ENCODE data around the gene STIM2.
A peak's percentile ranks its signal among the peaks of the same experiment; 100 is the strongest.

Gene STIM2

DNA sequence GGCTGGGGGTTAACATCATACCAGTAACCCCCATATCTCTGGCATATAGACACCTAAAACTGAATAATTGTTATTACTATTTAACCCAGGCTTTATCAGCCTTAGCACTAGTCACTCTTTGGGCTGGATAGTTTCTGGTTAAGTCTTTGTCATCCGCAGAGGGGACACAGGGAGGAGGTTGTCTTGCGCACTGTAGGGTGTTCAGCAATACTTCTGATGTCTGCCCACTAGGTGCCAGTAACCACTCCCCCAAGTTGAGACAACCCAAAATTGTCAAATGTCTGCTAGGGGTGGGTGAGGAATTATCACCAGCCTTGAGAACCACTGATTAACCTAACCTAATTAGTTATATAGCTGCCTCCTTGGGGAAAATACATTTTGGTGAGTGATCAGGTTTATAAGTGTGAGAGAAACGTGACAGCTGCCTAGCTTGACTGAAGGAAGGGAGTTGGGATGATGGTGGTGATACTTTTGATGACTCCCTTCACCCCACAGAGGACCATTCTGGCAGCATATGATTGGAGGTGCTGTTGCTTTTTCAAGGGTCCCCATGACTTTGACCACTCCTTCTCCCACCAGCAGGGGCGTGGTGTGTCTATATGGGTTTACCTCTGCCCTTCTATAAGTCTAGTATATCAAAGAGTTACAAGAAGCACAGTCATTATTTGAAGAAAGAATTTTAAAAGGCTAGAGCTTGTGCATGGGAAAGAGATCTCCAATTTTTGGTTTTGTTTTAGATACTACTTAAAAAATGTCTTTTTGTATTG lies 140.9 kb downstream of the STIM2 start:
- no peaks in the 10 kb centered on the region for H3K27me3 Mint-ChIP-seq
- no peaks in the 10 kb centered on the region for H3K9me3 Mint-ChIP-seq
- peak overlapping the region in 1 of 2 donors; percentile 57 for H3K27ac Mint-ChIP-seq
- H3K4me1 Mint-ChIP-seq, result peaks cover 41% of the 10 kb centered on the region
- DNase-seq (no peak), ATAC-seq (peak; percentile 11)
- H3K4me3 Mint-ChIP-seq, result no peak overlapping the region

DNA sequence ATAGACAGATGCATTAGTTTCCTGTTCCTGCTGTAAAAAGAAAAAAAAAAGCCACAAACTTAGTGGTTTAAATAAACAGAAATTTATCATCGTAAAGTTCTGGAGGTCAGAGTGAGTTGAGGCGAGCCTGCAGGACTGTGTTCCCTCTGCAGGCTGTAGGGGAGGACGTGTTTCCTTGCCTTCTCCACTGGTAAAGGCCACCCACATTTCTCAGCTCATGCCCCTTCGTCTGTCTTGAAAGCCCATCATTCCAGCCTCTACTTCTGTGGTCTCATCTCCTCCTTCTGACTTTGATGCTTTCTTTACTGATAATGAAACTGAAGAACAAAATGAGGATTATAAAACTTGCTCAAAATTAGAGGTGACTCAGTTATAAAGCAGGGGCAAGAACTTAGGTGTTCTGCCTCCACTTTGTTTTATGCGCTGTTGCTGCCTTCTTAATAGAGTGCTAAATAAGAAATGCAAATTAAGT lies 143.0 kb downstream of the STIM2 start:
- peak; percentile 20 to 50 for DNase-seq

DNA sequence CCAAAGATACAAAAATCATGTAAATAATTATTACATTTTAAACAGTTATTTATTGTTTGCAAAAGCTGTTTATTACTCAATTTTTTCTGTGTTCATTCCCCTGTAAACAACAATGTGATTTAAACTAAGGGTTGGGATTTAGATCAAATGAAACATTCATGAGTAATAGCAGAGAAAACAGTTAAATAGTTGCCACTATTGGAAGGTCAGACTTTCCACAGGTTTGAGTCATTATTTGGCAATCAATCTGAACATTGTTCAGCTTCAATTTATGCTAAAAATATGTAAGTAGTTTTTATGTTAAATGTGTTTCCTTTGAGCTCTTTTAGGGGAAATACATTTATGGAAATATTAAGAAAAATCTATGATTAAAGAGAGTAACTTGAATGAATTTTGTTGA lies 144.9 kb downstream of the STIM2 start:
- DNase-seq (no peak), ATAC-seq (no peak)
- Mint-ChIP-seq H3K27me3 (no peaks in the 10 kb centered on the region), H3K9me3 (no peaks in the 10 kb centered on the region), H3K27ac (no peak overlapping the region), H3K4me3 (no peak overlapping the region), H3K4me1 (peaks cover 51% of the 10 kb centered on the region)

More for the DNA sequence above, 143.0 kb downstream of the STIM2 start:
- peaks cover 47% of the 10 kb centered on the region for H3K4me1 Mint-ChIP-seq
- H3K27ac Mint-ChIP-seq, result peak overlapping the region in 1 of 2 donors; percentile 55
- peak; percentile 90 for ATAC-seq
- no peaks in the 10 kb centered on the region for H3K9me3 Mint-ChIP-seq
- peak overlapping the region; percentile 40 to 56 for H3K4me3 Mint-ChIP-seq
- H3K27me3 Mint-ChIP-seq, result no peaks in the 10 kb centered on the region

DNA sequence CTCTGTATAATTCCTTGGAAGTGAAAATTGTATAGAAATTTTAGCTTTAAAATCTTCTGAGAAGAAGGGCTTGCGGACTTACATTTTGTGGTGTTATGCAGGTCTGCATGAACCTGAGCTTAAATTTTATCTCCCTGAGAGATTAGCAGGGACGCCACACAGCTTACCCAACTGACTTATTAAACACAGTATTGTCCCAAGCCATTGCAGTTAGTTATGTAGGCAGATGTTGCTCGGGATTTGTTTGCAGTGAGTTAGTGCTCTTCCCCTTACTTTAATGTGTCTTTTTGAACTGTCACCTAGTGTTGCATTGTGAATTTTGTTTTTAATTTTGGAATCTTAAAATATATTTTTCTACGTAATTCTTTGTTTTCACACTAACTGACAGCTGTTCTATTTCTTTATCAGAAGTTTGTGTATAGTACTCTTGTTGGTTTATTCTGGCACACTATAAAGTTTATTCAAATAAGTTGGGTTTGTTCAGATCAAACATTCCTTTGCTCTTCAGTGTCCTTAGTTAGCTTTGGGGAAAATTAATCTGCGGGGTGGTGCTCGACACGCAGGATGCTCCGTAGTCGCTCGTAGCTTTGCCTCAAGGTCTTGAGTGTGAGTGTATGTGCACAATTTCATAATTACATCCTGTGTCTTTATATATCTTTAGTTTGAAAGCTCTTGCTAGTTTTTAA lies 145.4 kb downstream of the STIM2 start:
- peak overlapping the region in 1 of 2 donors; percentile 58 for H3K27ac Mint-ChIP-seq
- no peak overlapping the region for H3K4me3 Mint-ChIP-seq
- DNase-seq, result no peak
- H3K9me3 Mint-ChIP-seq, result no peaks in the 10 kb centered on the region
- H3K4me1 Mint-ChIP-seq, result peaks cover 51% of the 10 kb centered on the region
- no peak for ATAC-seq
- no peaks in the 10 kb centered on the region for H3K27me3 Mint-ChIP-seq

DNA sequence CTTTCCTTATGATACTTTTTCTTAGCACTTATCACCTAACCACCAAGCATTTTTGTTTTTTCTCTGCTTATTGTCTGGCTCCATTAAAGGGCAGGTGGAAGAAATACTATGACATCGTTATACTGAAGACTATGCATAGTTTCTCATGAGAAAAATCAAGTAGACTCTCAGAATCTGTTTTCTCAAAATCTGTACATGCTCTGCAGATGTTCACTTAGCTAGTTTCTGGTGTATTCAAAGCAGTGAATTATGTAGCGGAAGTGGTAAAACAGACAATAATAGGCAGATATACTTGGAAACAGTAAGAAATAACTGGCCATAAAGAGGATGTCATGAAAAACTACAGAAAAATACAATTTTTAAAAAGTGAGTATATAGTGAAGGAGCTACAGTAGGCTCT lies 146.0 kb downstream of the STIM2 start:
- no peaks in the 10 kb centered on the region for H3K9me3 Mint-ChIP-seq
- peak overlapping the region in 1 of 2 donors; percentile 49 for H3K27ac Mint-ChIP-seq
- H3K4me1 Mint-ChIP-seq, result peaks cover 48% of the 10 kb centered on the region
- no peak overlapping the region for H3K4me3 Mint-ChIP-seq
- DNase-seq, result no peak
- ATAC-seq, result no peak
- no peaks in the 10 kb centered on the region for H3K27me3 Mint-ChIP-seq

DNA sequence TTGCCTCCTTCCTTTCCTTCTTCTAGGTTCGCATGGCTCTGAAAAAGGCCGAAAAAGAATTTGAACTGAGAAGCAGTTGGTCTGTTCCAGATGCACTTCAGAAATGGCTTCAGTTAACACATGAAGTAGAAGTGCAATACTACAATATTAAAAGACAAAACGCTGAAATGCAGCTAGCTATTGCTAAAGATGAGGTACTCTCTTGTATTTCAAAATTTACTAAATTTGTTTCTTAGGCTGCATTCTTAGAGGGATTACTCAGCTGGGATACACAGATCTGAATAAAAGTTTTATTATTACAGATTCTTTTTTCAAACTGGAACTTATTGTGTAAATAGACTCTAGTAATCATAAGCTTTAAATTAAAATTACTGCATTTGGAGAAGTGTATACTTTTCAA lies 146.9 kb downstream of the STIM2 start:
- no peaks in the 10 kb centered on the region for H3K9me3 Mint-ChIP-seq
- H3K27me3 Mint-ChIP-seq, result no peaks in the 10 kb centered on the region
- no peak overlapping the region for H3K4me3 Mint-ChIP-seq
- DNase-seq (no peak), ATAC-seq (no peak)
- peaks cover 43% of the 10 kb centered on the region for H3K4me1 Mint-ChIP-seq
- no peak overlapping the region for H3K27ac Mint-ChIP-seq

DNA sequence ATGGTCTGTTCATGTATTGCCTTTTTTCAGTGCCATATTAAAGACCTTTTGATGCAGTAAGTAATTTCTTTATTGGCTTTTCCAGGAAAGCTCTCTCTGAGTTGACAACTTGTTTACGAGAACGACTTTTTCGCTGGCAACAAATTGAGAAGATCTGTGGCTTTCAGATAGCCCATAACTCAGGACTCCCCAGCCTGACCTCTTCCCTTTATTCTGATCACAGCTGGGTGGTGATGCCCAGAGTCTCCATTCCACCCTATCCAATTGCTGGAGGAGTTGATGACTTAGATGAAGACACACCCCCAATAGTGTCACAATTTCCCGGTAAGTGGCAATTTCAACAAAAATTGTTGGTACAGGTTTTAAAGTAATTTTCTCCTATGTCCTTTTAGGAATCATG lies 148.0 kb downstream of the STIM2 start:
- ATAC-seq (no peak), DNase-seq (no peak)
- Mint-ChIP-seq H3K4me3 (no peak overlapping the region), H3K4me1 (peaks cover 37% of the 10 kb centered on the region), H3K27ac (no peak overlapping the region), H3K27me3 (no peaks in the 10 kb centered on the region), H3K9me3 (no peaks in the 10 kb centered on the region)

DNA sequence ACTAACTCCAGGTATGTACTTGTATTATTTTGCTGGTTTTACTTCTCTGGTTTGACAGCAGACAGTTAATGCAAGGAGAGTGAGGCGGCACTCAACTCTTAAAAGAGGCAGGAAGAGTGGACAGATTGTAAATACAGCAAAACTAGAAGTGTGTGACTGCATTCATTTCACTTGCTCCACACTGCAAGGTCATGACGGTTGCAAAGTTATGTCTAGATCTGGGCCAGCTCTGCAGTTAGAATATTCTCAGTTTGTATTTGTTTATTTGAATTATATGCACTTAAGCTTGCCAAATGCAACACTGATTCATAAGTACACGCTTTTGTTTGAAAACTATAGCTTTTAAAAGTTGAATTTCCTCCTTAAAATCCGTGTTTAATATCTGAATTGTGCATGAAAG lies 148.9 kb downstream of the STIM2 start:
- no peak for ATAC-seq
- Mint-ChIP-seq H3K27ac (no peak overlapping the region), H3K27me3 (no peaks in the 10 kb centered on the region), H3K4me3 (no peak overlapping the region), H3K9me3 (no peaks in the 10 kb centered on the region), H3K4me1 (peaks cover 28% of the 10 kb centered on the region)
- no peak for DNase-seq

DNA sequence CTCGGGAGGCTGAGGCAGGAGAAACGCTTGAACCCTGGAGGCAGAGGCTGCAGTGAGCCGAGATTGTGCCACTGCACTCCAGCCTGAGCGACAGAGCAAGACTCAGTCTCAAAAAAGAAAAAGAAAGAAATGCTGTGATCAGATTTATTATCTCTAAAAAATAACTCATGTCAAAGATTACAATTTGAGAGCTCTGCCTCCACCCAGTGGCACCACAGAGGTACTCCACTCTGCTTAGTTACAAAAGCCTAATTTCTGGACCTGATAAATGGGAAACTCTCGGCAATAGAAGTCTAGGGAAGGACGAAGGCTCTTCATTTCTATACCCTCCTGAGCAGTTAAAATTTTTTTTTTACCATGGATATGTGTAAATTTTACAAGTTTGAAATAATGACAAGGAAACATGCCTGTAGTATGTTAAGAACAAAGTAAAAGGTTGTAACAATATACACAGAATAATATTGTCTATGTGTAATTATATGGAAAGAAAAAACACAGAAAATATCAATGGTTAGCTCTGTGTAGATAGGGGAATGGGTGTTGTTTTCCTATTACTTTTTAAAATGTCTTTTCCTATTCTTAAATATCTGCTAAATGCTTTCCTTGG lies 149.8 kb downstream of the STIM2 start:
- Mint-ChIP-seq H3K27me3 (no peaks in the 10 kb centered on the region), H3K27ac (no peak overlapping the region), H3K4me1 (peaks cover 21% of the 10 kb centered on the region)

DNA sequence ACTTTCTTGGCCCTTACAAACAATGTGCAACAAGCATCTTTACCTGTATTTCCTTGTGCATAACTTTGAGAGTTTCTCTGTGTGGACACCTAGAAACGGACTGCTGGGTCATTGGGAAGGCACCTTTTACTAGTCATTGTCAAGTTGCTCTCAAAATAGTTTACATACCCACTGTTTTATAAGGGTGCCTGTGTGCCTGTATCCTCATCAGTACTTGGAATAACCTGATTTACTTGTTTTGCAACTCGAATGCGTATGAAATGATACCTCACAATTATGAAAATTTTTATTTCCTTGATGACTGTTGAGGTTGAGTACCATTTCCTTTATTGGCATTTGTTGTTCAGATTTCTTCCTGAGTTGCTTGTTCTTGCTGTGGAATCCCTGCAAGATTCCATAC lies 150.8 kb downstream of the STIM2 start:
- H3K4me3 Mint-ChIP-seq, result no peak overlapping the region
- no peaks in the 10 kb centered on the region for H3K9me3 Mint-ChIP-seq
- H3K27me3 Mint-ChIP-seq, result no peaks in the 10 kb centered on the region
- DNase-seq (no peak), ATAC-seq (no peak)
- no peak overlapping the region for H3K27ac Mint-ChIP-seq
- H3K4me1 Mint-ChIP-seq, result peaks cover 17% of the 10 kb centered on the region

More for the DNA sequence above, 149.8 kb downstream of the STIM2 start:
- peak; percentile 73 for ATAC-seq
- Mint-ChIP-seq H3K4me3 (no peak overlapping the region), H3K9me3 (no peaks in the 10 kb centered on the region)
- DNase-seq, result peak; percentile 26 to 48

DNA sequence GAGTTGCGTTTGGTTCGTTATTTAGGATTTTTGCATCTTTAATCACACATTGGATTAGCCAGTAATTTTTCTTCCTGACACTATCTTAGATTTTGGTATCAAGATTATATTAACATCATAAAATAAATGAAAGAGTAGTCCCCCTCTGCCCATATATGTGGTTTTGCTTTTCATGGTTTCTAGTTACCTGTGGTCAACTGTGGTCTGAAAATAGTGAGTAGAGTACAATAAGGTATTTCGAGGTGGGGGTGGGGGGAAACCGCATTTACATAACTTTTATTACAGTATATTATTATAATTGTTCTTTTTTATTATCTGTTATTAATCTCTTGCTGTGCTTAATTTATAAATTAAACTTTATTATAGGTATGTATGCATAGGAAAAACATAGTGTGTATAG lies 152.4 kb downstream of the STIM2 start:
- Mint-ChIP-seq H3K4me1 (peaks cover 25% of the 10 kb centered on the region), H3K27me3 (no peaks in the 10 kb centered on the region), H3K27ac (no peak overlapping the region), H3K4me3 (no peak overlapping the region), H3K9me3 (no peaks in the 10 kb centered on the region)
- DNase-seq, result no peak
- no peak for ATAC-seq

DNA sequence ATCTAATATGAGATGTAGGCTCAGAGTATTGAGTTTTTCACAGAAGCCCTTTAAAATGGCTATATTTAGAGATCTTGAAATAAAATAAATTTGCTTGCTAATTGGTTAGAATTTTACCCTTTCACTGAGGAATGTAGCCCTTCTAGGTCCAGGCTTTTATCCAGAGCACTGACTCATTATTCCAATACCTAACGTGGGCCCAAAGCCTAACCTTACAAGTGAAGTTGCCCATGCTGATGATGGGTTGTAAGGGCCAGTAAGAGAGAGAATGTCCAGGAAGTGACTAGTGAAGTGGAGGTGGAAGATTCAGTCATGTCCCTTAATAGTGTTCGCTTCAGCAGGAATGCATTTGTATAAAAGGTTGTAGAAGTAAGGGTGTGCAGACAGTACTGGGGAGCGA lies 155.9 kb downstream of the STIM2 start:
- no peak overlapping the region for H3K4me3 Mint-ChIP-seq
- peaks cover 25% of the 10 kb centered on the region for H3K4me1 Mint-ChIP-seq
- ATAC-seq, result no peak
- H3K9me3 Mint-ChIP-seq, result no peaks in the 10 kb centered on the region
- DNase-seq, result no peak
- no peaks in the 10 kb centered on the region for H3K27me3 Mint-ChIP-seq
- no peak overlapping the region for H3K27ac Mint-ChIP-seq

DNA sequence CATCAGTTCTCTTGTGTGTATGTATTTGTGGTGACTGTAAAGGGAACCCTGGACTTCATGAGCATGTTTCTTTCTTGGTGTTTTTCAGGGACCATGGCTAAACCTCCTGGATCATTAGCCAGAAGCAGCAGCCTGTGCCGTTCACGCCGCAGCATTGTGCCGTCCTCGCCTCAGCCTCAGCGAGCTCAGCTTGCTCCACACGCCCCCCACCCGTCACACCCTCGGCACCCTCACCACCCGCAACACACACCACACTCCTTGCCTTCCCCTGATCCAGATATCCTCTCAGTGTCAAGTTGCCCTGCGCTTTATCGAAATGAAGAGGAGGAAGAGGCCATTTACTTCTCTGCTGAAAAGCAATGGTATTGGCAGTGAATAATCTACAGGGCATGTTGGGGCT lies 157.0 kb downstream of the STIM2 start:
- Mint-ChIP-seq H3K9me3 (no peaks in the 10 kb centered on the region), H3K4me1 (peaks cover 25% of the 10 kb centered on the region), H3K27me3 (no peaks in the 10 kb centered on the region), H3K4me3 (peak overlapping the region in 1 of 2 donors; percentile 38), H3K27ac (no peak overlapping the region)
- ATAC-seq (no peak), DNase-seq (no peak)

DNA sequence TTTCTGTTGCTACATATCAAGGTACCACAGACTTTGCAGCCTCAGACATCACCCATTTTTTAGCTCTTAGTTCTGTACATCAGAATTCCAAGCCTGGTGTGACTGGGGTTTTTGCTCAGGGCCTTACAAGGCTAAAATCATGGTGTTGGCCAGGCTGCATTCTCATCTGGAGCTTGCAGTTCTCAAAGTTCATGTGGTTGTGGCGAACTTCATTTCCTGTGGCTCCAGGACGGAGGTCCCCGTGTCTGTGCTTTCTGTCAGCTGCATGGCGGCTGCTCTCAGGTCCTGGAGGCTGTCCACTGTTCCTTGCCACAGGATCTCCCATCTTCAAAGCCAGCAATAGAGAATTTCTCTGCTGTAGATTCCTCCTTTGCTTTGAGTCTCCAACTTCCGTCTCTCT lies 157.4 kb downstream of the STIM2 start:
- no peaks in the 10 kb centered on the region for H3K9me3 Mint-ChIP-seq
- ATAC-seq (peak; percentile 80), DNase-seq (peak in 1 of 2 donors; percentile 32)
- no peak overlapping the region for H3K4me3 Mint-ChIP-seq
- no peaks in the 10 kb centered on the region for H3K27me3 Mint-ChIP-seq
- peak overlapping the region in 1 of 2 donors; percentile 14 for H3K27ac Mint-ChIP-seq
- H3K4me1 Mint-ChIP-seq, result peaks cover 25% of the 10 kb centered on the region

DNA sequence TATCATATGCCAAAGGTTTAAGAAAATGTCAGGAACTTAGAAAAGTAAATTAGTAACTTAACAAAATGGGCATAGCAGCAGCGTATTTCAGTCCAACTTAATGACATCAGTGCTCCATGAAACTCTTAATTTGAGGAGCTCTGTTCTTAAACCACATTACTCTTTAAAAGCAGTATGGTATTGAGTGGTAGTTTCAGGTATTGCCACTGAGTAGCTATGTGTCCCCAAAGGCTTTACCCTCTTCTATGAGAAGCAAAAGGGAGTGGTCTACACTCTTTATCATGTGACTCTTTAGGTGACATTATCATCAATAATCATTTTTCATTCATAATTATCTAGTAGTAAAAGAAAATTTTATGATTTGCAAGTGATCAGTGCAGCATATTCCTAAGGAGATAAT lies 158.3 kb downstream of the STIM2 start:
- Mint-ChIP-seq H3K4me1 (peaks cover 20% of the 10 kb centered on the region), H3K27me3 (no peaks in the 10 kb centered on the region), H3K4me3 (no peak overlapping the region), H3K27ac (no peak overlapping the region), H3K9me3 (no peaks in the 10 kb centered on the region)
- ATAC-seq, result peak; percentile 71
- no peak for DNase-seq

DNA sequence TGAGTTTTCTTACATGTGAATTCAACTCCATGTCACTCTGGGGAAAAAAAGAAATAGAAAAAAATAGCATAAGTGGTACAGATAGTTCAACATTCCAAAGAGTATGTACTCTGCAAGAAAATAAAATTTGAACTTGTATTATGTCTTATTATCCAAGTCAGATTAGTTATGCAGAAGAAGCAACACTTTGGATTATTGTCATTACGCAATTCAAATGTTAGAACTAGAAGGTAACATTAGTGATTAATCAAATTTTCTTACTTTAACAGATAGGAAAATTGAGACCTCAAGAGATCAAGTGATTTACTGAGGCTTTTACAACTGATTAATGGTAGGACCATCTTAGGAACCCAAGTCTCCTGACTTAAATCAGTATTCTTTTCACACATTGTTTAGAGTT lies 159.1 kb downstream of the STIM2 start:
- H3K27me3 Mint-ChIP-seq, result no peaks in the 10 kb centered on the region
- H3K27ac Mint-ChIP-seq, result no peak overlapping the region
- H3K9me3 Mint-ChIP-seq, result no peaks in the 10 kb centered on the region
- H3K4me1 Mint-ChIP-seq, result peaks cover 20% of the 10 kb centered on the region
- no peak overlapping the region for H3K4me3 Mint-ChIP-seq
- DNase-seq (no peak), ATAC-seq (no peak)
